HG03442 (cell line): Measurements from ENCODE around the gene DUS1L.

Source experiments
- ATAC-seq: cut with Tn5 transposase; IDR thresholded peaks from one replicate; pipeline ENCODE4 v1.9.1; 2021; ENCODE audit warnings: mild to moderate bottlenecking, moderate library complexity; ENCODE audit not compliant: unreplicated experiment

The DUS1L gene

DNA sequence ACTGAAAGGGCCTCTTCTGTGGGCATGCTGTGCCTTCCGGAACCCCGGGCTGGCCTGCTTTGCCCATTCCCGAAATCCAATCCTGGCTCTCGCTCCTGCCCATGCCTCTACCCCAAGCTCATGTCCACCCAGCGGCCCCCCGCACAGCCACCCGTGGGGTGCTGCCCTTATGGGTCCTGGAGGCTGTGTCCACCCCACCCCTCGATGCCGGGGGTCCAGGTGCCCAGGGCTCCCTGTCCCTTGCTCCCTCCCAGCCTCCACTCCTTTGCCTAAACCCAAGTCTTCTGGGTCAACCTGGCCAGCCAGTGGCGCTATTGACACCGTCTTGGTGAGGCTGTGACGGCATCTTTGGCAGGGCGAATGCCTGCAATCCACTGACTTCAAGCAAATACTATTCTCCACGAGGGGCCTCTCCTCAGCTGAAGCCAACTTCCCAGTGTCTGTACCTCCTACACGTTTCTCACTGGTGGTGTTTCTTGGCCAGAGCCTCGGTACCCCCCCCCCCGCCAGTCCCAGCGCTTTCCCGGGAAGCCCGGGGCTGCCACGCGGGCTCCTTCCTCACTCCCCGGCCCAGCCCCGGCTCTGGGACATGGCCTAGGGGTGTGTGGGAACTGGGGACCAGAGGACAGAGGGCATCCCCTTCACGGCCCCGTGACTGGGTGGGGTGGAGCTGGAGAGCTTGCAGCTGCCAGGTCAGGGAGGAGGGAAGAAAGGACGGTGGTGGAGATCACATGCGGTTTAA lies 12.2 kb upstream of the DUS1L start:
- no peak for ATAC-seq

DNA sequence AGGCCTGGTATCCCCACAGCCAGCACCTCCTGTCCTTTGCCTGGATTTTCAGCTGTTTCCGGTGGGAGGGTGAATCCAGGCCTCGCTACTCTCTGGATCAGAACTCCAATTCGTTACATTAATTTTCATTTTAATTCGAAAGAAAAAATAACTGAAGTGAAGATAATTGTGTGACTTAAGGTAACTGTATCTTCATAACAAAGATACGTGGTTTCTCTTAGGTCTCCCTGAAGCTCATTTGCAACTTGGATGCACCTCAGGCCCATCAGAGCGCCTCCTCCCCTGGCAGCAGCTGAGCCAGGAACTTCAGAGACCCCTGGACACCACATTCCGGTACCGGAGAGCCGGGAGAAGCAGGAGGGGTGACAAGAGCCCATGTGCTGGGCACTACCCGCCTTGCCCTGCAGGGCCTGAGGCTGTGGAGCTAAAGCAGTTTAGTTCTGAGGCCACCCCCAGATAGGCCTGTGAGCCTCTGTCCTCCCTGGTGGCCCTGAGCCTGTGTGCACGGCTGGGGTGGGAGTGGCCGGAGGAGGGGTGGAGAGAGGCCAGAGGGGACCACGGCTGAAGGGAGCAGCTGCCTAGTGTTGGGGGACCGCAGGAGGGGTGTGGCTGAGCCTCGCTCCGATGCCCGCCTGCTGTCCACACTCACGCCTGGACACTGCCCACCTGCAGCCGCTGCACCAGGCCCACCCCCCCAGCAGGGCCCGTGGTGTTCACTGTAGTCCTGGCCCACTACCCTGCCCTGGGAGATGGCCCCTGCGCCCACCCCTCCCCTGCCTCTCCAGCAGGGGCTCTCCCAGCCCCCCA lies 11.4 kb upstream of the DUS1L start:
- ATAC-seq: no peak

DNA sequence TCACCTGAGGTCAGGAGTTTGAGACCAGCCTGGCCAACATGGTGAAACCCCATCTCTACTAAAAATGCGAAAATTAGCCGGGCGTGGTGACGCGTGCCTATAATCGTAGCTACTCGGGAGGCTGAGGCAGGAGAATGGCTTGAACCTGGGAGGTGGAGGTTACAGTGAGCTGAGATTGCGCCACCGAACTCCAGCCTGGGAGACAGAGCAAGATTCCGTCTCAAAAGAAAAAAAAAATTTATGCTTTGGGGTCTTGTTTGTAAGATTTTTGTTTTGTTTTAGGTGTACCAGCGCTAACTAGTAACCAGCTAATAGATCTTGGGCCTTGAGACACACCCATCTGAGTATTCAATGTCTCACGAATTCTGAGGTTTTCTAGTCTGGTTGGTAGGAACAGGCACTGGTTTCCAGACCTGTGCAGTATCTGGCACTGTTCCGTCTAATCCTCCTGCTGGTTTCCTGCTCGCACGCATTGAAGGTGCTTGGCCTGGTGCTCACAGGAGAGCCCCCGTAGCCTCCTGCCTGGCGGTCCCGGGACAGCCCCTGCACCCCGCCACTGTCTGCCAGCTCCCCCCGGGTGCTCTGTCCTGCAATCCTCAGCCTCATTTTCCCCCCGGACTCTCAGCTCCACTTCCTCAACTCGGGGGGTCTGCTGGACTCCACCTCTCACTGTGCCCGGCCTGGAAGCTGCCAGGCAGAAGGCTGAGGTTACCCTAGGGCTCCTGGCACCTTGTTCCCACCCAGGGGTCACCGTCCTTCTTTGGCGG lies 10.6 kb upstream of the DUS1L start:
- ATAC-seq: no peak

DNA sequence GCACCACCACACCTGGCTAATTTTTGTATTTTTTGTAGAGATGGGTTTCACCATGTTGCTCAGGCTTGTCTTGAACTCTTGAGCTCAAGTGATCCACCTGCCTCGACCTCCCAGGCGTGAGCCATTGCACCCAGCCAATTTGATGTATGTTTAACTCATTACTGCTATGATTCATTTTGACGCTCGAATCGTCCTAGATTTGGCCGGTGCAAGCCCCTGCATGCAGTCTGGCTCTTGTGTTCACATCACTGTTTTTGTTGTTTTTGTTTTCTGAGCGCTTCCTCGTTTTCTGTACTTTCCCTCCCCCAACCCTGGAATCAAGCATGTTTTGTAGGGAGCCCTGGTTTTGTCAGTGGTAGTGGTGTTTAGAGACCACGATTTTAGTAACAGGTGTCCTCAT lies 7.8 kb upstream of the DUS1L start:
- no peak for ATAC-seq

DNA sequence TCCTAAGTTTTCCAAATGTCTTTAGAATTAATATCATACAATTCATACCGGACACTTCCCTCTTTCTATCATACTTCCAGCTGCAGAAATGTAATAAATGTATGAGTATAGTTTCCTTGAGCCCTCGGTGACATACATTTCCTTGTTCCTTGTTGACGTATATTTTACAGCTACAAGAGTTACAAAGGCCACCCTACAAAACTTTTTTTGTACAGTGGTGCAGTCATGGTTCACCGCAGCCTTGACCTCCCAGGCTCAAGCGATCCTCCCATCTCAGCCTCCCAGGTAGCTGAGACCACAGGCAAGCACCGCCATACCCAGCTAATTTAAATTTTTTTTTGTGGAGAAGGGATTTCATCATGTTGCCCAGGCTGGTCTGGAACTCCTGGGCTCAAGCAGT lies 7.2 kb upstream of the DUS1L start:
- ATAC-seq: no peak

DNA sequence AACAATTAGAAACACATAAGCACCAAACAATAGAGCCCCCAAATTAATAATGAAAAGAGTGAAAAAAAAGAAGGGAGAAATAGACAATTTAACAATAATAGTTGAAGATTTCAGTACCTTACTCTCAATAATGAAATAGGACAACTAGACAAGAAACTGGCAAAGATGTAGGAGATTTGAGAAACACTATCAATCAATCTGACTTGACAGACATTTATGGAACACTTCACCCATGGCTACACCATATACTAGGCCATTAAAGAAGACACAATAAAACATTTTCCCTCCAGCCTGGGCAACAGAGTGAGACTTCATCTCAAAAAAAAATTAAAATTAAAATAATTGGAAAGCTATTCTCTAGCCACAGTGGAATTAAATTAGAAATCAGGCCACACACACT lies 5.0 kb upstream of the DUS1L start:
- no peak for ATAC-seq

DNA sequence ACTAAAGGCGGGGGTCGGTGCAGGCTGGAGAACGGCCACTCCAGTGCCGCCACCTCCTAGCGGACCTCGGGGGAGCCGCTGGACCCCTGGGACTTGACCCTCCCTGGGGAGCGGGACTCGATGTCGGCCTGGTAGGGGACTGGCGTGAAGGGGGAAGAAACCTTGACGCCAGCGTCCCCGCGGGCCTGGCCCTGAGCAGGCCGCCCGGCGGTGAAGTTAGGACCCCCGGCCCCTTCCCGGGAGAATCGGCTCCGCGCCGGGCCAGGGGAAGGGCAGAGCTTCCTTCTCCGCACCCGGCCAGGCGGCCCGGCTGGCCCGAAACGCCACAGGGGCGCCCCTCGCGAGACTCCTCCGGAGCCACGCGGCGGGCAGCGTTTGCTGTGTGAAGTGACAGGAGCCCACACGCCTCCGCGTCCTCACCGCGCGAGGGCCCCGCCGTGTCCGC lies 389 bp downstream of the DUS1L start:
- no peak for ATAC-seq

DNA sequence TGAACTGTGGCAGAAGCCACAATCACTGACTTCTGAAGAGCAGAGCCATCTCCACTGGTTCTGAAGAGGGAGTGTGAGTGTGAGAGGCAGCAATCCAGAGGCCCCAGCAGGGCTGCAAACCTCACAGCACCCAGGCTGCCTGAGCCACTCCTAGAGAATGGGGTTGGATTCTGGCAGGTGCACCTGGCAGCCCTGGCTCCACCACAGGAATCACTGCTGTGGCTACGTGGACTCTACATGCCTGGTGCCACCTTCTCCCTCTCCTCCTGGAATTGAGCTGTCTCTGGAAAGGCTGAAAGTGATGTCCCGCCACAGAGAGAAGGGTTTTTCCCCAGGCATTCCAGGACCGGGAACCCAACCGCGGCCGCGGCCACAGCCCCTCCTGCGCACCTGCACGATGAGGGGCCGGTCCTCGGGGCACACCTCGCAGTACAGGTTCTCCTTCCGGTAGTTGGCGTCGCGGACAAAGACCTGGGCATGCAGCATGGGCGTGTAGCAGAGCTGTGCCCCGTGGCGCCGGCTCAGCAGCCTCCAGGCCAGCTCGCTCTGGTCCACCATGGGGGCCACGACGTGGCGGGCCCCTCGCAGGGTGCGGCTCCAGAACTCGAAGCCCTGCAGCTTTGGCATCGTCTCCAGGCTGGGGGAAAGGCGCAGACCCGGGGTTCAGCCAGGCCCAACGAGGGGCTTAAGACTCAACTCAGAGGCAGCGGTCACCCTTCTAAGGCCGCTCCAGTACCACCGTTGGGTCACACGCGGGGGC lies 991 bp downstream of the DUS1L start:
- no peak for ATAC-seq

DNA sequence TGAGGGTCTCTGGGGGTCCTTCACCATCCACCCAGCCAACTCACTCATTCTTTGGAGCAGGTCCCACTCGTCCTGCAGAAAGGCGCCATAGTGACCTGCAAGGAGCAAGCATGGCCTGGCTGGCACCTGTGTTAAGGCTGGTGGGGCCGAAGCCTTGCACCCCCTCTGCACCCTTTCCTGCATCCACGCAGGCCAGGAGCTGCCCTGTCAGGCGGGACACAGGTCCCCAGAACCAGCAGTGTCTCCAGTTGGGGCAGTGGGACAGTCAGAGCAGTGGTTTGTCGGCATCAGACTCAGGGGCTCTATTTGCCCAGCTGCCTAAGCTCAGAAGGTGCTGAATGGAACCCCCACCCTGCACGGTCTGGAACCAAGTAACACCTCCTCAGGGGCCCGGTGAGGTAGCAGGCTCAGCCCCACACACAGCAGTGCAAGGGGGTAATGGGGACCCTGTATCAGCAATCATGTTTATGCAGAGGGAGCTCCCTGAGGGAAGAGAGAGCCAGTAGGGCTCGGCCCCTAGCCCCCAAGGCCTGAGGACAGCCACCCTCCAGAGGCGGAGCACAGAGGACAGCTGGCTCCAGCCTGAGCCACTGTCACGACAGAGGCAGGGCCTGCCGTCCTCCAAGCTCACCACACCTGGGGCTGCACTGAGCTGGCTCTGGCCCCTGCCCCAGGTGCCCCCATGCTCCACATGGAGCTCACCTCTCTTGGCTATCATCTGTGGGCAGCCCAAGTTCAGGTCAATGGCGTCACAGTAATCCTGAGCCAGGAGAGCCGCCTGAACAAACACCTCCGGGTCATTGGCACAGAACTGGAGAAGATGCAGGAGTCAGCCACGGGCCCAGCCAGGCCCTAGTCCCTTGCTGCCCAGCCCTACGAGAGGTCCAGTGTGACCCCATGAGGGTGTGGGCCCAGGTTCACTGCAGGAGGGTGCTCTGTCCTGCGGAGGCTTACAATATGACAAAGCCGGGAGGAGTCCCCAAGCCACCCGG lies 1.9 kb downstream of the DUS1L start:
- ATAC-seq: no peak

DNA sequence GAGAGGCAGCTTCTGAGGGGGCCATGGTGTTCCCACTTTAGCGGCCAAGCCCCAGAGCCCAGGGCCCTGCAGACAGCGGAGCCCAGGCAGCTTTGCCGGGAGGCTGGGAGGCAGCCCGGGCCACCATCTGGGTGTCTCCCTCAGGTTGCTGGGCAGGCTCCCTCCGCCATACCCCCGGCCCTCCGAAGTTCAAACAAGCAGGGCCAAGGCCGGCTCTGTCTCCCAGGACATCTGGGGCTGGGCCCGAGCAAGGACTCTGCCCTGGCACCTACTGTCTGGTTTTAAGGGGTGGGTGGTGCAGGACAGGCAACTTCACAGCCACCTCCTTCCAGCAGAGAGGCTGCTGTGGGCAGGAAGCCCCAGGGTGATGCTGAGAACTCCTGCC lies 2.6 kb downstream of the DUS1L start:
- ATAC-seq: no peak

DNA sequence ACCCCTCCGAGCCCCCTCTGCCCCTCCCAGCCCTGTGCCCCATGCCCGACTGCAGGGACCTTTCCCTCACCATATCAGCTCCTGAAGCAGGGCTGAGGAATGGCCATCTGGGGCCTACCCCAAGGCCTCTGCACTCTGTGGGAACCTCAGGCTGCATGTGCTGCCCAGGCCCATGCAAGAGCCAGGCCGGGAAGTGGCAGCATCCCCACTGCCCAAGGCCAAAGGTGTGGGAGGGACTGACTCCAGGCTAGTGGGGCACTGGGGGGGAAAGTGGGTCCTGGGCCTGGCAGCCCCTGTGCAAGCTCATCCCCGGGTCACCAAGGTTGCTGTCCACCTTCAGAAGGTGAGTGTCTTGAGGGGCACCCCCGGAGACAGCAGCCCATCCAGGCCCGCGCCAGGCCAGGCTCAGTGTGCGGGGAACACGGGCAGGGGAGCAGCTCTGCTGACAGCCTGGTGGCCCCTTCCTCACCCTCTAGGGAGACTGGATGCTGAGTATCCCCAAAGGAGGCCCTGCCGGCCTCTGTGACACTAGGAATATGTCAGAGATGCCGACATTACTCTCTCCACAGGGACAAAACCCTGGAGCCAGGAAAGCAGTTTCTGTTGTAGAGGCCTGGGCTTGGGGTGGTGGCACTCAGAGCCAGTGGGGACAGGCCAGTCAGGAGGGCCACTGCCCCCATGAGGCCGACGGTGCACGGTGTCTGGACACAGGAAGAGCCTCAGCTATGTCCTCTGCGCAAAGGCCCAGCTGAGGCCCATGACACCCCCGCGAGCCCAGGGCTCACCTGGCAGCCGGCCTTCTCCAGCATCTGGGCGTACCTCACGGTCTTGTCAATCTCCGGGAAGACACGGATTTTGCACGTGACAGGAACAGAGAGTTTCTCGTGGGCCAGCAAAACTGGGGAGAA lies 3.3 kb downstream of the DUS1L start:
- no peak for ATAC-seq

DNA sequence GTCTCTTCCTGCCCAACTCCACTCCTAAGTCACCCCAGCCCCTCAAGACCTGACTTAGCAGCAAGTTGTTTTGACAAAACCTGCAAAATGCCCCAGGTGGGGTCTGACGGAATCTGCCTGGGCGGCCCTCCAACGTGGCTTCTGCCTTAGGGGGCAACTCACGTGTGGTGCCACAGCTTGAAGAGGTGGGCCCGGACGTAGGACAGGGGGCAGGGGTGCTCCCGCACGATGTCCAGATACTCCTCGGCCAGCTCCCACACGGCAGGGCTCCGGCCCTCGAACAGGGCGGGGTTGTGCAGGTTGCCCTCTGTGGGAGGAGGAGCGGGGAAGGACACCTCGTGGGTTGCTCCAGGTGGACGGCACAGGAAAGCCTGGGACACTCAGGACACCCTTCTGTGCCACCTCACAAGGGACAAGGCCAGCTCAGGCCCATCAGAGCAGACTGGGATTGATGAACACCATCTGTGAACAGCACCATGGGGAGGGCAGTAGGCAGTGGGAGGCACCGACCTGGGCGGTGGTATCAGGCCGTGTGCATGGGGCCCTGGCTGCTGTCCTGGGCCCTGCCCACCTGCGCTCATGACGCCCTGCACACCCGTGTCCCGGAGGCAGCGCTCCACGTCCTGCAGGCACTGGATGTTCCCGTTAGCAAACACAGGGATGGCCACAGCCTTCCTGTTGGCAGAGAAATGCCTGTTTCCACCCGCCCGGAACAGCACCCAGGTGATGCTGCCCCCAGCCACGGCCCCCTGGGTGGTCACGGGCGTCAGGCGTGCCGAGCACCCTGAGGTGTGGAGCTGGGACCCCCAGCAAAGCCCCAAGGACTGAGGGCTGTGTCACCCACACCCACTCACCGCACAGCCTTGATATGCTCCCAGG lies 4.3 kb downstream of the DUS1L start:
- no peak for ATAC-seq

DNA sequence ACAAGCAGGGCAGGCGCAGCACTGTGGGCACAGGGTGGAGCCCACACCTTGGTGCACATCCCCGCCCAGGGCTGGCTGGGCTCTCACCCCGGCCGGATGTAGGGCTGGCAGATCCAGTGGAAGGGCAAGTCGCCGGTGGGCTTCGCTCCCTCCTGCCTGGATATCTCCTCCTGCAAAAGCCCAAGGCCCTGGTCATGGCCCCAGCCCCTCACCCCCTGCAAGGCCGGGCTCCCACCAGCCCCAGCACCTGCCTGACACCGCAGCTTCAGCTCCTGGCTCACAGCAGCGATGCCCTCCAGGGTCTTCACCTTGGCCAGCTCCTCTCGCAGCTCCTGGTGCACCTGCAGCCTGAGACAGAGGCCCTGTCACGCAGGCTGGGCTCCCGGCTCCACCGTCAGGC lies 5.0 kb downstream of the DUS1L start:
- ATAC-seq: no peak

DNA sequence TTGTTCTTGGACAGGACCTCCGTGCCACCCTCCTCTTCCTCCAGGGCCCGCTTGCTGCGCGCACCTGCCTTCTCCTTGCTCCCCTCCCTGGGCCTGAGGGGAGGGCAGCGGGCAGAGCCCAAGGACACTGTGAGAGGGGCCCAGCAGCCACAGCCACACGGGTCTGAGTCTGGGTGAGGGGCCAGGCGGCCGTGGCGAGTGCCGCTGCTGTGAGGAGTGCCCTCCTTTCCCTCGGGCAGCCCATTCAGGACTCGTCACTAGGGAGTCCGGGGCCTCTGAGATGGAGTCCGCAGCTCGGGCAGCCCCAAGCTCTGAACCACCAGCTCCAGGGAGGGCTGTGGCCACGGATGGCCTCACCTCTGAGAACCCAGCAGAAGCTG lies 5.6 kb downstream of the DUS1L start:
- ATAC-seq: no peak

DNA sequence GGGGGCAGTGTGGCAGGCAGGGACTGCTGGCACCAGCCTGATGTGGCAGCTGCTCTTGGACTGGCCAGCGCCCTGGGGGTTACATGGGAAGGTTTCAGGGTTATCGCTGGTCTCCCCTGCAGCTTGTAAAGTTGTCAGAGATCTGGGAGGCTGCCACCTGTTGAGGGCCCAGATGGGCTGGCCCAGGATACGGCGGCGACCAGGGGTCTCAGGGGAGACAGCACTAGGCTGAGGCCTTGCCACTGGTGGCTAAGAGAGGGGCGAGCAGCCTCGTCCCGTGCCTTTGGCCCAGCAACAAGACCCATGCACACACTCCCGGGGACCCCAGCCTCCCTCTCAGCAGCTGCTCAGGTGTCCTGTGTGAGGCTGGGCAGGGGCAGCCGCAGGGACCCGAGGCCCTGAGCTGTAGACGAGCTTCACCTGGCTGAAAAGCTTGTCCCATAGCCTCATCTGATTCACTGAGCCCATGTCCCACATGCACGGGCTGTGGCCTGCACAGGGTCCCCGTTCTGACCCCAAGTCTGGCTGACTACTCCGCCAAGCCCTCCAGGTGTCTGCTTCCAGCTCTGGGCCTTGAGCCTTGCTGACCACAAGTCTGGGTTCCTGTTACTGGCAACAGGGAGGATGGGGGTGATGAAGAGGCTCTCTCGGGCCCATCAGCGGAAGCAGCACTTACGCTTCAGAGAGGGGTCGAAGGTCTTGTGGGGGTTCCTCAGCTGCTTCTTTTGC lies 6.2 kb downstream of the DUS1L start:
- no peak for ATAC-seq

DNA sequence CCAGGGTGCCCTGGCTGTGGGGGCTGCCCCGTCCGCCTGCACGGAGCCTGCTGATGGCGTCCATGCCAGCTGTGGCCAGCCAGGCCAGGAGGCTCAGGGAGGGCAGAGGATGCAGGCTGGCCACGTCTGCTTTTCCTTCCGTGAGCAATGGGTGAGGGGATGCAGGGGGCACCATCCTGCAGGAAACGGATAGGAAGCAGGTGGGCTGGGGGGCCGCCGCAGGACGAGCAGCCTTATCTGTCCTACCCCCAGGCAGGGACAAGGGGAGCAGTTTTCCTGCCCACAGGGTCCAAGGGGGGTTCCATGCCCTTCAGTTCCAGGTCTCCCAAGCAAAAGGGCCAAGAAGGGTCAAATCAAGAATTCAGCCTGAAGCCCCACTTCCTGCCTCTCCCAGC lies 6.8 kb downstream of the DUS1L start:
- no peak for ATAC-seq

DNA sequence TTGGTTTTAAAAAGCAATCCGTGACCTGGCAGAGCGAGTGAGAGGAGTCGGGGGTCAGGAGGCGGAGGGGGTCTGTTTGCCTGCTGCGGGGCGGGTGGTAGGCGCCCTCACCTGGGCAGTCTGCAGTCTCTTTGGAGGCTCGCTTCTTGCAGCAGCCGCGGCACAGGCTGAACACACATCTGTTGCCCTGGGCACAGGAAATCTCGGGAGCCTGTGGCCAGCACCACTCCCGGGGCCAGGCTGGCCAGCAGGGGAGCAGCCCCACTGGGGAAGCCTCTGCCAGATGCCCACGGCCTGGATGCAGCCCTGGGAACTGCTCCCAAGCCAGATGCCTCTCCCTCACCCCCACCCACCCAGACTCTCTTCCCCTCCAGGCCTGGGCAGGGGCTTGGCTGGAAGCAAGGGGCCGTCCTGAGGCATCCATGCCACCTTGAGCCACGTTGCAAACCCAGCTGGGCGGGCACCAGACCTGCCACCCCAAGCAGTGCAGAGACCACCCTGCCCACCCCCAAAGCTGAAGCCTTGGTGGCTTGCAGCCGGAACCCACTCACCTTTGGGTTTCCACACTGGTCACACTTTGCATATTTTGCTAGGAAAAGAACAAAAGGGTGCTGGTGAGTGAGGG lies 7.3 kb downstream of the DUS1L start:
- no peak for ATAC-seq
